Measurements from ENCODE around the gene PAQR8. TPM values are rescaled to one million over a fixed set of nuclear protein-coding genes. Genes with fewer than 3 reads are reported as not detected.

The PAQR8 gene
- total and polyA plus RNA-seq, 2 of the 13 experiments (the other 11 are each of a cell fraction or from before 2014, with no cell fraction given): 37.7 to 50.7 TPM

GRCh38 chr6:52420668-52421358 is 58.9 kb downstream of the PAQR8 start (continued):
- TF ChIP-seq ZBTB40 (IDR thresholded peaks at IDR 0.05) (peak; percentile 43; the same call in 1 of the 2 replicates), ZBTB40 (CRISPR knock-in tag; IDR thresholded peaks at IDR 0.05) (no peak; the same call in 1 of the 2 replicates), ZNF83 (CRISPR knock-in tag; IDR thresholded peaks at IDR 0.05; ENCODE audit: borderline replicate concordance) (no peak), KIAA2018 (CRISPR knock-in tag; IDR thresholded peaks at IDR 0.05; ENCODE audit: borderline replicate concordance) (no peak), ZFP90 (CRISPR knock-in tag; IDR thresholded peaks at IDR 0.05; ENCODE audit: borderline replicate concordance) (no peak), SSRP1 (CRISPR knock-in tag; IDR thresholded peaks at IDR 0.05) (no peak), ZFY (CRISPR knock-in tag; IDR thresholded peaks at IDR 0.05) (no peak), XBP1 (CRISPR knock-in tag; IDR thresholded peaks at IDR 0.05) (no peak), PHF5A (CRISPR knock-in tag; IDR thresholded peaks at IDR 0.05; ENCODE audit: low read depth, unreplicated experiment) (no peak), SMAD3 (CRISPR knock-in tag; IDR thresholded peaks at IDR 0.05) (no peak), ISX (CRISPR knock-in tag; conservative IDR thresholded peaks at IDR 0.05) (no peak), NR3C1 (CRISPR knock-in tag; IDR thresholded peaks at IDR 0.05) (no peak), ZNF674 (CRISPR knock-in tag; IDR thresholded peaks at IDR 0.05; ENCODE audit: low read depth) (no peak)
